Stimulated activated CD4-positive, alpha-beta T cell treated with anti-CD3 and anti-CD28 coated beads, Interleukin-1b, Interleukin-23, amount 100 ng/mL, for 24 hours (primary cell): ENCODE measurements around the gene SCN8A.

Source experiments
- DNase-seq, 4 experiments: peaks; one replicate each; pipeline ENCODE4 v3.0.0-alpha.2; 2020; ENCODE audit warnings: low read depth in 4 of 4, low spot score in 1 of 4

The SCN8A gene

GRCh38 chr12:51669271-51669670 is 78.2 kb downstream of the SCN8A start:
- DNase-seq: no peak

GRCh38 chr12:51669996-51670395 is 79.0 kb downstream of the SCN8A start:
- DNase-seq: no peak

GRCh38 chr12:51672334-51672733 is 81.3 kb downstream of the SCN8A start:
- no peak for DNase-seq

GRCh38 chr12:51675071-51675803 is 84.2 kb downstream of the SCN8A start:
- no peak for DNase-seq

GRCh38 chr12:51676875-51677274 is 85.8 kb downstream of the SCN8A start:
- no peak for DNase-seq

GRCh38 chr12:51677284-51677968 is 86.4 kb downstream of the SCN8A start:
- no peak for DNase-seq

GRCh38 chr12:51678086-51678724 is 87.2 kb downstream of the SCN8A start:
- no peak for DNase-seq

GRCh38 chr12:51682981-51683380 is 91.9 kb downstream of the SCN8A start:
- no peak for DNase-seq

GRCh38 chr12:51683763-51684357 is 92.8 kb downstream of the SCN8A start:
- DNase-seq: no peak

- no peak for DNase-seq
Measured at GRCh38 chr12:51686727-51687126, 95.7 kb downstream of the SCN8A start.

- no peak for DNase-seq
Measured at GRCh38 chr12:51687177-51687576, 96.1 kb downstream of the SCN8A start.

GRCh38 chr12:51687614-51688013 is 96.6 kb downstream of the SCN8A start:
- no peak for DNase-seq

- no peak for DNase-seq
Measured at GRCh38 chr12:51689983-51690382, 99.0 kb downstream of the SCN8A start.

- no peak for DNase-seq
Measured at GRCh38 chr12:51692016-51692415, 101.0 kb downstream of the SCN8A start.

- DNase-seq: no peak
Measured at GRCh38 chr12:51693569-51693968, 102.5 kb downstream of the SCN8A start.

GRCh38 chr12:51694146-51694545 is 103.1 kb downstream of the SCN8A start:
- DNase-seq: no peak

GRCh38 chr12:51695241-51696010 is 104.4 kb downstream of the SCN8A start:
- no peak for DNase-seq

GRCh38 chr12:51699219-51699618 is 108.2 kb downstream of the SCN8A start:
- no peak for DNase-seq

GRCh38 chr12:51700887-51701286 is 109.9 kb downstream of the SCN8A start:
- DNase-seq: no peak

GRCh38 chr12:51702587-51702986 is 111.6 kb downstream of the SCN8A start:
- no peak for DNase-seq

- DNase-seq: no peak
Measured at GRCh38 chr12:51705450-51705849, 114.4 kb downstream of the SCN8A start.
